Measurements from ENCODE around the gene NPHP4.

GRCh38 chr1:5890346-5891106, 101.7 kb downstream of the NPHP4 start:
- TF ChIP-seq CTCF (IDR thresholded peaks at IDR 0.05; ENCODE audit: low read depth, low read length, poor library complexity, severe bottlenecking): no peak
- TF ChIP-seq EZH2phosphoT487 (IDR thresholded peaks at IDR 0.05; ENCODE audit: borderline replicate concordance, low read length): no peak
